Measurements from ENCODE around the gene HACE1. TPM values are rescaled to one million over a fixed set of nuclear protein-coding genes. Genes with fewer than 3 reads are reported as not detected.

The HACE1 gene
- total and polyA plus RNA-seq, 10 donors, result 3.8 to 17.3 (median 13.0) TPM

- TF ChIP-seq POLR2A (IDR thresholded peaks at IDR 0.05), result no peak
- TF ChIP-seq POLR2AphosphoS5 (IDR thresholded peaks at IDR 0.05), result no peak
- no peak for TF ChIP-seq CTCF (IDR thresholded peaks at IDR 0.05 in 8 of 11, conservative IDR thresholded peaks at IDR 0.05 in 3 of 11)
- Histone ChIP-seq H3K9me3 (no peaks in the 10 kb centered on the region), H3K36me3 (peaks cover 0 to 26% (median 0%) of the 10 kb centered on the region in 6 donors), H3K4me3 (no peak overlapping the region), H3K27me3 (replicated peaks in 1 of 7) (no peaks in the 10 kb centered on the region), H3K4me1 (no peaks in the 10 kb centered on the region), H3K27ac (no peak overlapping the region)
- intact Hi-C loops (cut with DNase I; ENCODE audit: low total_unique reads), result no loop called here
- DNase-seq, result no peak
Observed at GRCh38 chr6:104729433-104729832, 130.3 kb downstream of the HACE1 start.

- Histone ChIP-seq H3K36me3 (peaks cover 0 to 22% (median 0%) of the 10 kb centered on the region in 6 donors), H3K4me1 (no peaks in the 10 kb centered on the region), H3K27ac (no peak overlapping the region), H3K9me3 (no peaks in the 10 kb centered on the region), H3K4me3 (no peak overlapping the region), H3K27me3 (replicated peaks in 1 of 7) (no peaks in the 10 kb centered on the region)
- no peak for DNase-seq
- TF ChIP-seq POLR2A (IDR thresholded peaks at IDR 0.05), result no peak
- no peak for TF ChIP-seq POLR2AphosphoS5 (IDR thresholded peaks at IDR 0.05)
- TF ChIP-seq CTCF (IDR thresholded peaks at IDR 0.05 in 8 of 11, conservative IDR thresholded peaks at IDR 0.05 in 3 of 11), result no peak
- 42 to 59% (median 44%) methylated on average over 4 of the region's 4 CpGs for WGBS, 5 donors
- intact Hi-C loops (cut with DNase I; ENCODE audit: low total_unique reads), result no loop called here
Observed at GRCh38 chr6:104728448-104728847, 131.3 kb downstream of the HACE1 start.

GRCh38 chr6:104718672-104719071 is 141.0 kb downstream of the HACE1 start:
- intact Hi-C loops (cut with DNase I; ENCODE audit: low total_unique reads), result no loop called here
- H3K36me3 ChIP-seq, result no peaks in the 10 kb centered on the region
- H3K27ac ChIP-seq, result no peak overlapping the region
- no peaks in the 10 kb centered on the region for H3K9me3 ChIP-seq
- no peak for DNase-seq
- WGBS, 5 donors, result 69 to 95% (median 87%) methylated on average over 1 of the region's 1 CpG
- no peaks in the 10 kb centered on the region for H3K4me1 ChIP-seq
- no peak overlapping the region for H3K4me3 ChIP-seq
- no peak for TF ChIP-seq POLR2AphosphoS5 (IDR thresholded peaks at IDR 0.05)
- no peak for TF ChIP-seq POLR2A (IDR thresholded peaks at IDR 0.05)
- no peak for TF ChIP-seq CTCF (IDR thresholded peaks at IDR 0.05 in 8 of 11, conservative IDR thresholded peaks at IDR 0.05 in 3 of 11)
- no peaks in the 10 kb centered on the region for H3K27me3 ChIP-seq (replicated peaks in 1 of 7)

- DNase-seq, result no peak
- Histone ChIP-seq H3K9me3 (no peaks in the 10 kb centered on the region), H3K27me3 (replicated peaks in 1 of 7) (no peaks in the 10 kb centered on the region), H3K4me1 (no peaks in the 10 kb centered on the region), H3K27ac (no peak overlapping the region), H3K4me3 (no peak overlapping the region), H3K36me3 (no peaks in the 10 kb centered on the region)
- TF ChIP-seq CTCF (IDR thresholded peaks at IDR 0.05 in 8 of 11, conservative IDR thresholded peaks at IDR 0.05 in 3 of 11) (no peak), POLR2A (IDR thresholded peaks at IDR 0.05) (no peak), POLR2AphosphoS5 (IDR thresholded peaks at IDR 0.05) (no peak)
- intact Hi-C loops (cut with DNase I; ENCODE audit: low total_unique reads), result no loop called here
- WGBS, 5 donors, result 90 to 92% (median 92%) methylated on average over 4 of the region's 4 CpGs
Observed at GRCh38 chr6:104716858-104717257, 142.9 kb downstream of the HACE1 start.

All from spleen (tissue), 11 donors.